Cardiac fibroblast (primary cell): ENCODE results near the gene BCL10.

ENCODE experiments used
- DNase-seq, 2 donors: peaks; one replicate each; pipeline versions ENCODE4 v3.0.0 to v3.0.0-alpha.2; 2010; ENCODE audit warnings: low read depth in 2 of 2
- H3K4me3 ChIP-seq, 2 donors: replicated peaks in 1 of 2; 1 replicate in 1 of 2; 2 replicates in 1 of 2; pipeline ENCODE4 v1.5.1; 2011; ENCODE audit warnings: low read depth in 2 of 2, low read length in 2 of 2, mild to moderate bottlenecking in 2 of 2, moderate library complexity in 1 of 2
- CTCF ChIP-seq: IDR thresholded peaks from one replicate; pipeline ENCODE4 v1.5.1; 2011; ENCODE audit warnings: low read depth, mild to moderate bottlenecking, low read length, inconsistent platforms

BCL10 gene

GRCh38 chr1:85240643-85241042 is 35.8 kb downstream of the BCL10 start:
- DNase-seq = peak in 1 of 2 donors; percentile 44
- no peak for TF ChIP-seq CTCF
- H3K4me3 ChIP-seq = no peak overlapping the region

GRCh38 chr1:85240174-85240601 is 36.2 kb downstream of the BCL10 start:
- no peak overlapping the region for H3K4me3 ChIP-seq
- DNase-seq = peak; percentile 29 to 67
- TF ChIP-seq CTCF = peak; percentile 1

DNA sequence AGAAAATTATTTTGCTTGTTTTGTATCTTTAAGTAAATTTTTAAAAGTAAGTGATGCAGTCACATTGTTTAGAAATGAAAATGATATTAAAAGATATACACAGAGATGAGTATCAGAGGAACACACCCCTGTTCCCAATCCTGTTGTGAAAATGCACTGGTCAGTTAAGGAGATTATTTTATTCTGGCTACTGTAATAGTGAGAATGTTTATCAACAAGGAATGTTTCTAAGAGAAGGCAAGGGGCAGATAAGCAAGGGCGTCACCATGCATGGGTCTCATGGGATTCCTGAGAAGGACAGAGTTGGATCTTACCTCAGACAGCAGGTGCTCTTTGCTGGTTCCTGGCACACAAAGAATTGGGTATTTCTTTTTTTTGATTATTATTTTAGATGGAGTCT is 38.8 kb downstream of the BCL10 start:
- no peak for DNase-seq
- no peak overlapping the region for H3K4me3 ChIP-seq
- TF ChIP-seq CTCF = no peak

DNA sequence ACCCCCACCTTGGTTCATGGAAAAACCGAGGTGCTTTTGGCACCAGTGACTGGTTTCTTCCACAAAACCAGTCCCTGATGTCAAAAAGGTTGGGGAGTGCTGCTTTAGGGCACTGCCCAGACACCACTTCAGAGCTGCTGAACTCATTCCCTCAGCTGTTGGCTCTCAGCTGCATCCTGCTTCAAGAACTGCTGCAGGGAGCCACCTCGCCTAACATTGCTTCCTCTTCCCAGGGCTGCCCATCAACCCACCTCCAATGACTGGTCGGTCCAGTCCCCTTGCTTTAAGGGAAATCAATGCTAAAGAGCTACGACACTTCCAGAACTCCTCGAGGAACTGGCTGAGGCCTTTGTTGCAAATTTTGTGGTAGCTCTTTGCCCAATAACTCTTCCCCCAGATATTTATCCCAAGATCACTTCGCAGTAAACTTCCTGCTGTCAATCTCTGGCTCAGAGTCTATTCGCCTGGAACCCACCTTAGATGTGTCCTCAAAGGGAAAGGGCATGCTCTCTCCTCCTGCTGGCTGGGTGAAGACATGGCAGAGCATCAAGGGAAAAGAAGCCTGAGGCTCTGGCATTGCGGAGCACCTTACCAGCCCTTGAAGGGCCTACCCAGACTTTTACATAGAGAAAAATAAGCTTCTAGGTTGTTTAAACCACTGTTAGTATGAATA is 46.0 kb downstream of the BCL10 start:
- peak; percentile 40 for TF ChIP-seq CTCF
- H3K4me3 ChIP-seq = no peak overlapping the region
- no peak for DNase-seq

- no peak overlapping the region for H3K4me3 ChIP-seq
- TF ChIP-seq CTCF = no peak
- DNase-seq = no peak
Observed at GRCh38 chr1:85229574-85230097, 46.8 kb downstream of the BCL10 start.

DNA sequence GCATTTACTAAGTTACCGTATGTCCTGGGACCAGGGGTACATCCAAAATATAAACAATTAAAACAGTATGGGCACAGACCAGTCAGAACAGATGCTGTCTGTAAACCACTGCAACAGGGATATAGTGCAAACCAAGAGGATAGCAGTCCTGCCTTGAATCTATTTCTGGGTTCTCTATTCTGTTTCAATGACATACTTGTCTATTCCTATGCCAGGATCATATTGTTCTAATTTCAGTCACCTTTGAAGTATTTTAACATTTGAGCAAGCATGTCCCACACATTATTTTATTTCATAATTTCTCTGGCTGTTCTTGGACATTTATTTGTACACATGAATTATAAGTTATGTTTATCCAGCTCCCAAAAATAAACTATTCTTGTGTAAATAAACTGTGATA is 47.5 kb downstream of the BCL10 start:
- no peak overlapping the region for H3K4me3 ChIP-seq
- no peak for DNase-seq
- TF ChIP-seq CTCF = no peak
